HG03565 (cell line): ENCODE results near the gene FGFRL1.

Experiments
- ATAC-seq: cut with Tn5 transposase; IDR thresholded peaks from one replicate; pipeline ENCODE4 v1.9.1; 2021; ENCODE audit warnings: mild to moderate bottlenecking, moderate library complexity; ENCODE audit not compliant: unreplicated experiment

Gene FGFRL1

DNA sequence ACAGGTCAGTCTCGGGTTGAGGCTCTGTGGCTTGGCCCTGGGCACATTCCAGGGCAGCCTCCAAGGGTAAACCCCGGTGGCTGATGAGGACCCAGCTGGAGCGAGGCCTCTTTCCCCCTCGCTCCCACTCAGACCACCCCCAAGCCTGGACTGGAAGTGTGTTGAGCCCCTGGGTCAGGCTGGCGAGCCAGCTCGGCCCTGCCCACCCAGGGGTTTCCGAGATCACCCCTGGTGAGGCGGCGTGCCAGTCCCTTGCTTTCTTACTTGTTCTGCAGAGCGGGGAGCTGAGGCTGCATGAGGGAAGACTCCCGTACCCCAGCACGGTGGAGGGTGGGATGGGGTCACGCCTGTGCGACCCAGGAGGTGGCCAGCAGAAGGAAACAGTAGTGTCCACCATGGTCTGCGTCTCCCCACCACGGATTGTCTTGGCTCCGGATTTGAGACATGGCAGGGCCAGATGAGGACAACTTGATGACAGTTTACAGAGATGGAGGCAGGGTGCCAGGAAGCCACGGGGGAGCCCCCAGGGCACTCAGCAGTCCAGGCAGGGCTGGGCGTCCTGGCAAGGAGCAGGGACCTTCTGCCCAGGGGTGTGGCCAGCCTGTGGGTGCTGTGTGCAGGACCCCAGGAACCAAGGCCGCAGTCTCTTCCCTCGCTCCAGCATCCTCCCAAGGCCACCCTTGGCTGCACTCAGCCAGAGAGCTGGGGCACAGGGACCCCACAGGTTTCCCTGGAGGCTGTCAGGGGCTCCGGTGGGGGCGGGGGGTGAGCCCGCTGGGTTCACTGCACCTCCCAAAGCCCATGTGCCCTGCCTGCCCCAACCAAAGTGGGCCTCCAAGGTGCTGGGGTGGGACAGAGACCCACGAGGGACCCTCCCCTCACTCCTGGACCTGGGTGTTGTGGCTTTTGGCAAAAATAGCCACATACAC, 6.6 kb upstream of the FGFRL1 start:
- ATAC-seq, result no peak

DNA sequence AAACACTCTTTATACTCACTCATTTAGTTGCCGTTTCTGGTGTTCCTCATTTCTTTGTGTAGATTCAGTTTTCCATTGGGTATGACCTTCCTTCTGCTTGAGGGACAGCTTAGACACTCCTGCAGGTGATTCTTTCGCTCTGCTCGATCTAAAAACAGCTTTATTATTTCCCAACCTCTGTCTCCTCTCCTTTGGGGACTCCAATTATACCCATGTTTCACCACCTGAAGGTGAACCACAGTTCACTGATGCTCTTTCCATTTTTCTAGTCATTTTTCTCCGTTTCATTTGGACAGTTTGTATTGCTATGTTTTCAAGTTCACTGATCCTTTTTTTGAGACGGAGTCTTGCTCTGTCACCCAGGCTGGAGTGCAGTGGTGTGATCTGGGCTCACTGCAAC, 4.6 kb upstream of the FGFRL1 start:
- no peak for ATAC-seq

DNA sequence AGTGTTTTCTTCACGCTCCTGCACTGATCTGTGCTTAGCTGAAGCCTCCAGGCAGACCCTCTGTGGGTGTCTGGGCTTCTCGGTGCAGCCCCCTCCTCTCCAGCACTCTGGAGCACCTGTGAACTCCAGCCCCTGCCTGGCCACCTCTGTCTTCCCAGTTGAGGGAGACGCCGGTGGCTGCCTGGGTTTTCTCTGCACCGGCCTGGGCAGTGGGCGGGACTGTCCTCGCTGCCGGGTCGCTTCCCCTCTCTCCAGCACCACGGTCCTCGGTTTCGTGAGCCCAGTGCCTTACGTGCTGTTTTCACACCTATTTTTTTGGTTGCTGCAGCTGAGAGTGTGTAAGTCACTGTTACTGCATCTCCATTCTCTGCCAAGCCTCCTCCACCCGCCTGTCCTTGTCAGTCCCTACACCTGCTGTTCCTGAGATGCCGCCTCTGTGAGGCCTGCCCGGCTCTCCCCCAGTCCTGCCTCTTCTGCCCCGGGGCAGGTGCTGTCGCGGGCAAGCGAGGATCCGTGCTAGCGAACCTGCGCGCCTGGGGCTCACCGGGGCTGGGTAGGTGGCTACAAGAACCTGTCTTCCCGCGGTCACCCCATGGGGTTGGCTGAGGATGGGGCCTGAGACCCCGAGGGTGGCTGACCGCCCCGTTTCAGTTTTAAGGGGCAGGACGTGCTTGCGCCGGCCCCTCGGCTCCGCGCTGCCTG, 2.4 kb upstream of the FGFRL1 start:
- ATAC-seq, result no peak

DNA sequence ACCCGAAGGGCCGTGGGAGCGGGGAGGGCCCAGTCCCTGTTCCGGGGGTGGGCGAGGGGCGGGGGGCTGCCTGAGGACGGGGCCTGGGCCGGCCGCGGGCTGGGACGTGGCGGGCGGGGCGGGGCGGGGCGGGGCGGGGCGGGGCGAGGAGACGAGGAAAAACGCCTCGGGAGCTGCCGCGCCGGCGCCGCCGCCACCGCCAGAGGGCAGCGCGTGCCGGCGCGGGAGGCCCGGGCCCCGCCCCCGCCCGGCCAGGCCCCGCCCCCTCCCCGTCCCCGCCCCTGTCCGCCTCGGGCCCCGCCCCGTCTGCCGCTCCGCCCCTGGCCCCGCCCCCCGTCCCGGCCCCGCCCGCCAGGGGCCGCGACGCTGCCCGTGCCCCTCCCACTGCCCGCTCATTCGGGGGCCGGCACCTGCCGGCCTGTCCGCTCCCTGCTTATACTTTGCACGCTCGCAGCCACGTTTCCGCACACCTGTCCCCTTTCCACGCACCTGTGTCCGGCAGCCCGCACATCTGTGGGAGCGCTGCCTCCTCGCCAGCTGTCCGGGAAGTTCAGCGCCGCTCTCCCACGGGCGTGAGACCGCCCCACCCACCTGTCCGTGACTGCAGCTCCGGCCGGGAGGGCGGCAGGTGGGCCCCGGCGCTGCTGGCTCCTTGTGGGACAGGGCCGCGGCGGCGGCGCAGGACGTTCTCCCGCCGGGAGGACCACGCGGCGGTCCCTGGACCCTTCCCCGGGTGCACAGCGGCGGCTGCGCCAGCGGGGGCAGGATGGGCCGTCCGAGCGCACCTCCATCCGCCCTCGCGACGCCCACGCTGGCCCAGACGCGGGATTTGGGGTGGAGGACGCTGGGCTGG, 1.7 kb upstream of the FGFRL1 start:
- ATAC-seq, result peak; percentile 32

DNA sequence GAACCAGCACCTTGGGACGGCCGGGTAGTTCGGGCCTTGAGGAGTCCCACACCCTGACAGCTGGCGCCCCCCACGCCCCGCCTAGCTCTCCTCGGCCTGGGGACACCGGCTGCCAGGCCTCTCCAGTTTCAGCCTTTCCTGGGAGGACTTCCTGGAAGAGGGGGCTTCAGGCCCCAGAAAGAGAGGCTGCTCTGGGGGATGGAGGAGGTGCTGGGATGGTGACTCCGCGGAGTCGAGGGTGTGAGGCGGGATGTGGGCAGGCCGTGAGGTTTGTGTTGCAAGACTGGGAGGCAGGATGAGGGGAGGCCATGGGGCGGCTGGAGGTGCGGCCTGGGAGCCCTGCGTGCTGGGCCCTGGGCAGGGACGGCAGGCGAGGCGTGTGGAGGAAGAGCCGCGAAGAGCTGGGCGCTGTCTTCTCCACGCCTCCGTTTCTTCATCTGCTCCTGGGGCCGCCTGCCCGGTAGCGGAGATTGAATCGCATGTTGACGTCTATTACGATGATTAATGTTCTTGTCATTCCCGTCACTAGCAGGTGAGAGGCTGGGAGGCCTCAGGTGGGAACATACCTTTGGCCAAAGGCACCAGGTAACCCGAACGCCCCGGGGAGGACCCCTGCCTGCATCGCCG, 918 bp upstream of the FGFRL1 start:
- peak; percentile 4 for ATAC-seq

DNA sequence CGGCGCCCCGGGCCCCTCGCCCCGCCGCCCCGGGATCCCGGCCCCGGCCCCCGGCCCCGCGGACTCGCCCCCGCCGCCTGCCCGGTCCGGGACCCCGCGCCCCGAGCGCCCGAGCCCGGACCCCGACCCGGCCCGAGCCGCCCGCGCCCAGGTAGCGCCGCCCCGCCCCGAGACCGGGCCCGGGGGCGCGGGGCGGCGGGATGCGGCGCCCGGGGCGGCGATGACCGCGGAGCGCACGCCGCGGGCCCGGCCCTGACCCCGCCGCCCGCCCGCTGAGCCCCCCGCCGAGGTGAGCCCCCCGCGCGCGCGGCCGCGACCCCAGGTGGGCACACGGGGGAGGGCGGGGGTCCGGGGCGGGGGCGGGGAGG, 224 bp downstream of the FGFRL1 start:
- no peak for ATAC-seq

DNA sequence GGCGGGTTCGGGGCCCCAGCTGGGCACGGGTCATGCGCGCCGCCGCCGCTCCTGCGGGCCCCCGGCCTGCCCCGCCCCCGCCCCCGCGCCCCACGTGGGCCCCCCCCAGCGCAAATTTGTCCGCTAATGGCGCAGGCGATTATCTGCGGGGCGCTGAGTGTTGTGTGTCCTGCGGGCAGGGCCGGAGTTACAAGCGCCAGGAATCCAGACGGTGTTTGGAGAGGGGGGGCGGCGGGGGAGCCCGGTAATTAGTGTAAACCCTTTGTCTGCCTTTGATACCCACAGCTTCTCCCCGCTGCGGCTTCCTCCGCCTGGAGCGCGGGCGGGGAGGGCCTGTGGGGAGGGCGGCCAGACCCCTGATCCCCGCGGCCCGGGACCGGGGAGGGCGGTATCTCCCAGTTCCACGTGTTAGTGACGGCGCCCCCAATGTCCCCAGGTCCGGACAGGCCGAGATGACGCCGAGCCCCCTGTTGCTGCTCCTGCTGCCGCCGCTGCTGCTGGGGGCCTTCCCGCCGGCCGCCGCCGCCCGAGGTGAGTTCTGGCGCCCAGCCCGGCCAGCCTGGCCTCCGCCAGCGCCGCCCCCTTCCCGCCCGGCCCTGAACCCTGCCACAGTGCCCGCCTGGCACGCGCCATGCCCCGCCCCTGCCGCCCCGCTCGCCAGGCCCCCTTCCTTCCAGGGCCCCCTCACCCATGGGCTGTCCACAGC, 761 bp downstream of the FGFRL1 start:
- ATAC-seq, result no peak

DNA sequence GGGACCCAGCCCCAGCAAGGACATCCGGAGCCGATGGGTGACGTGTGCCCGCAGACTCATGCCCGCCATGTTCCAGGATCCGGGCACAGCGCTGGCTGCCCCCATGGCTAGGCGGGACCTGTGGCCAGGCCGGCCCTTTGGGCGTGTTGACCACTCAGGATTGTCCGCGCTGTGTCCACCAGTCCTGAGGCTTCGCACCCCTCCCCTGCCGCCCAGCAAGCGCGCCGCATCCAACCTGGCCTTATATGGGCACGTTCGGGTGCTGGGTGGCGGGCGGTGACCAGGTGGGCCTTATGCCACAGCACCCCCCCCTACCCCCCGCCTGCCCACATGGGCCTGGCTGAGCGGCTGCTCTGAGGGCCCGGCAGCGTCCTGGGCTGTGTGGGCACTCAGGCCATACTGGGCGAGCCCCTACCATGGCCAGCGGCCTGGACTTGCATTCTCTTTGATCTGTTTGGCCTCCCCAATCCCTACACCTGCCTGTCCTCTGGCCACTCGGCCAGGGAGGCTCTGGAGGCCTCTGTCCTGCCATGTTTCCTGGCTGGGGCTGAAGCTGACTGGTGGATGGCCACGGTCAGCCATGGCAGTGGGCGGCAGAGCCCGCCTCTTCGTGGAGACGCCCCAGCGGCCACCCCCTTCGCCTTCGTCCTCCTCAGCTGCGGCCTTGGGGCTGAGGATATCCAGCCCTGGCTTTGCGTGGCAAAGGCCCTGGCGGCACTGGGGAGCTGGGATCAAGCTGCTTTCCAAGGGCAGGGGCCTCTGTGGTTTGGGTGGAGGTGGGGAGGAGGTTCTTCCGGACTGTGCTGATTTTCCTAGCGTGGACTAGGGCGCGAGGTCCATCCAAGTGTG, 2.0 kb downstream of the FGFRL1 start:
- ATAC-seq, result no peak

DNA sequence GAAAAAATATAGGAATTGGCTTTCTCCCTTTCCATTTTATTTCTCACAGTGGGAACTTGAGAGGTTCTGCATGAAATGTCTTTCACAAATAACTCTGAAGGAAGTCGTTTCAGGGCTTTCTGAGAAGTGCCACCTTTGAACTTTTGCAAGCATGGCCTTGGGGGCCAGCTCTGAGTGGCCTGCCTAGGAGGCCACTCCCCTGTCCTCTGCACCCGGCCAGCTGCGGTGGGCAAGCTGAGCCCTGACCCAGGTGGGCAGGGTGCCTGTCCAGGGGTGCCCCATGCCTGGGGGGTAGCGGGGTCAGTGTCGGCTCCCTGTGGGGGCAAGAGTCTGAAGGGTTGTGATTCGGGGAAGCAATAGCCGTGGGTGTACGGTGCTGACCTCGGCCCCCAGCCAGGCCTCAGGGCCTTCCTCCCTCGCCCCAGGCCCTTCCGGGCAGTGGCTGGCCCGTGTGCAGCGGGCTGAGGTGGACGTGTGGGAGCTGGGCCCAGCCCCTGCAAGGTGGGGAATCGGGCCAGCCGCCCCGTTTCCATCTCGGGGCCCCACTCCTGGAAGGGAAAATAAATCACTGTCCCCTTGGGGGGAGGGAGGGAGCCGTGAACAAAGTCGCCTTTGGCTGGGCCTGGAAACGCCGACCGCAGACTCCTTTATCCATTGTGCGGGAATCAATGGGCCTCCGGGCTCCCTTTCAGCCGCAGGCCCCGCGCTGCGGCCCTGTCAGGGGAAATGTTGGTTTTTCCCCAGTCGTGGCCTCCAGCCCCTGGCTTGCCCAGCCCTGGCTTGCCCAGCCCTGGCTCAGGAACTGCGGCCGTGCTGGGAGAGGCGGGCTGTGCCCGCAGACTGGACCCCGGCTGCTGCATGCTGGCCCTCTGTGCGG, 3.1 kb downstream of the FGFRL1 start:
- no peak for ATAC-seq

DNA sequence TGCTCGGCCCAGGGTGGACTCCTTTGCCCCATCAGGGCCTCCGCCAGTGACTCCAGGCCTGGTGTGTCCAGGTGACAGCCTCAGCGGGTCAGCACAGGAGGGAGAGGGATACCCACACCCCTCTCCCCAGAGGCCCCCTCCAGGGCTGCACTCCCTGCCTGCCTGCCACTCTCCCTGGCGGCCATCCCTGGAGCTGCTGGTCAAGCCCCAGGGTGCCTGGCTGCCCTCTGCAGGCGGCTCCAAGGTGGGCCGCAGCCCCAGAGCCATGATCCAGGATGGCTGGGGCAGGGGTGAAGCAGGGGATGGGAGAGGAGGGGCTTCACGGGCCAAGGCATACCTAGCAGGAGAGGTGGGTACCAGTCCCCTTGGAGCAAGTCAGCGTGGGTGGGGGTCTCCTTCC, 3.8 kb downstream of the FGFRL1 start:
- no peak for ATAC-seq

DNA sequence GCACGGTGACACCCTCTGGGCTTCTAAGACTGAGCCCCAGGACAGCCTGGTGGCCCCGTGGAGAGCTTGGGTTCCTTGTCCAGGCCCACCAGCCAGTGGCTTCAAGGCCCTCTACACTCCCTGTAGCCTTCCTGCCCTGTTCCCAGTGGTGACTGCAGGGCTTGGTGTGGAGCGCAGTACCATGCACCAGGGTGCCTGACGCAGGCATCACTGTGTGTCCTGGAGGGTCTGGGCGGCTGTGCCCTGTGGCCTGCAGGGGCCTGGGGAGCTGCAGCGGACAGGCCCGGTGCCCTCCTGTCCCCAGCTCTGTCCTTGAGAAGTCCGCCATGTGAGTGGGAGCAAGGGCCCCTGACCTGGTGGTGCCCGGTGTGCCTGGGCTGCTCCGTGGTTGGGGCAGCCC, 4.3 kb downstream of the FGFRL1 start:
- ATAC-seq, result no peak

DNA sequence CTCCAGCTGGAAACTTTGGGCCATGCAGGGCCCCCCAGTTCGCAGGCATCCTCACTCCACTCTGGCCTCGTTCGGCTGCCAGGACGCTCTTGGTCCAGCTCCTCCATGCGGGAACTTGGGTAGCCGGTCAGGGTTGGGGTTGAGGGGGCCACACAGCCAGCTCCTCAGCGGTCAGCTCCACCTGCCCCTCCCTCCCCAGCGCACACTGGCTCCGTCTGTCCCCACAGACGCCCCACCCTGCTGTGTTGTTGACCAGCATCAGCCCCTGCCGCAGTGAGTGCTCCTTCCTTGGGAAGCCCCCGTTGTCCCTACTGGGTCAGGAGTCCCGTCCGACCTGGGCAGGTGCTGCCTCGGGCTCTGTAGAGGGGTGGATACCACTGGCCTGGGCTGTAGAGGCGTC, 5.8 kb downstream of the FGFRL1 start:
- ATAC-seq, result no peak

DNA sequence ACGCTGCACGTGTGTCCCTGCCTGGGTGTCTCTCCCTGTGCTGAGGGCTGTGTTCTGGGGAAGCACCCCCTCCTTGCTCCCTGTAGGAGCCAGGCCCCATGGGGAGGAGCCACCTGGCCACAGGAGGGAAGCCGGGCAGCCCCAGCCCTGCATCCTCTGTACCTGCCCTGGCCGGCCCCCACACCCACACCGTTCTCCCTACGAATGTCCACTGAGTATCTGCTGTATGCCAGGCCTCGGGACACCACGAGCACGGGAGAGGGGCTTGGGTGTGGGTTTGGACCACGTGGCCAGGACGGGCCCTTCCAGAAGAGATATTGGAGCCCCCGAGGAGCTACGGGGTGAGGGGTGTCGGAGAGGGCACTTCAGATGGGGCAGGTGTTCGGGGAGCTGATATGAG, 6.3 kb downstream of the FGFRL1 start:
- no peak for ATAC-seq

DNA sequence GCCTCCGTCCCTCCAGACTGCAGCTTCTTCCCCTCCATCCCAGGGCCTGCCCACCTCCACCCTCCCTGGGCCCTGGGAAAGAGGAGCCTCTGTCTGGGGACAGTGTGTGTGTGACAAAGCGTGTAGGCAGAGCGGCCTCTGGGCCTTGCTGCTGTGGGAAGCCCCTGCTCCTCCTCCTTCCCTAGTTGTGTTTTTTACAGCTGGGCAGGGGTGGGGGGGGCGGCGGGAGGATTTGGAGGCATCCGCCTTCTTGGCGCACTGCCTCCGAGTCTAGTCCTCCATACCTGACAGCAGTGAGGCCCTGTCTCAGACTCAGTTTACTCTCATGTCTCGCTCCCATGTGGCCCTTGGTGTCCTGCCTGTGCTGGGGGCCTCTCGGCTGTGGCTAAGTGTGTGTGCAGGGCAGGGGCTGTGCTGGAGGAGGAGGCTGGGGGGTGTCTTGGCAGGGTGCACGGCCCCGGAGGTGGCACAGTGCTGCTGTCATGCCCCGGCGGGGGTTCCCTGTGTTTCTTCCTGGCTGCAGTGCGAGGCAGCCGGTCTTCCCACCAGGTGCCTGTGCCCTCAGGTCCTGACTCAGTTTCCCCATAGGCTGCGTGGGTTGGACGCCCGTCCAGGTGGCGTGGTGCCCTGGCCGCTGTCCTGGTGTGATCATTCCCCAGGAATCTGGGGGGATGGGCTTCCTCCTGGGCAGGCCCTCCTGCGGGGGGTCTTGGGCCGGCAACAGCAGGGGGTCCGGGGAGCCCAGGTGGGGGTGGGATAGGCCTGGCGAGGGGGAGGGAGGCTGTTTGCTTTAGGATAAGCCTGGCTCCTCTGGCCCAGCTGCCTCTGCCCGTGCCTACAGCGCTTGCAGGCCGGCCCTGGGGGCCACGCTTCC, 7.0 kb downstream of the FGFRL1 start:
- ATAC-seq, result no peak

DNA sequence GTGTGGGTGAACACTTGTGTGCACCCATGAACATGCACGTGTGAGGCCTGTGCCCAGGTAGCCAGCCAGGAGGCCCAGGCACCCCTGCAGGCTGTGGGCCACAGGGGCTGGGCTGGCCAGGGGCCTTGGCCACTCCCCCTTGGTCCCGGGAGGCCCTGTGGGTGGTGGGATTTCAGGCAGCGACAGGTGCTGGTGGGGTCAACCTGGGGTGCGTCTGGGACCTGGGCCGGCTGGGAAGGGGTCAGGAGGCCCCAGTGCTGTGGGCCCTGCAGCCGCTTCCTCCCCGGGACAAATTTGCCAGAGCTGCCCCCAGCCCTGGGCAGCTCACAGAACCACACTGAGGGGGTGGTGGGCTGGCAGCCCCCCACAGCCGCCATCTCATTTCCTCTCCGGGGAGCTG, 7.9 kb downstream of the FGFRL1 start:
- ATAC-seq, result no peak

DNA sequence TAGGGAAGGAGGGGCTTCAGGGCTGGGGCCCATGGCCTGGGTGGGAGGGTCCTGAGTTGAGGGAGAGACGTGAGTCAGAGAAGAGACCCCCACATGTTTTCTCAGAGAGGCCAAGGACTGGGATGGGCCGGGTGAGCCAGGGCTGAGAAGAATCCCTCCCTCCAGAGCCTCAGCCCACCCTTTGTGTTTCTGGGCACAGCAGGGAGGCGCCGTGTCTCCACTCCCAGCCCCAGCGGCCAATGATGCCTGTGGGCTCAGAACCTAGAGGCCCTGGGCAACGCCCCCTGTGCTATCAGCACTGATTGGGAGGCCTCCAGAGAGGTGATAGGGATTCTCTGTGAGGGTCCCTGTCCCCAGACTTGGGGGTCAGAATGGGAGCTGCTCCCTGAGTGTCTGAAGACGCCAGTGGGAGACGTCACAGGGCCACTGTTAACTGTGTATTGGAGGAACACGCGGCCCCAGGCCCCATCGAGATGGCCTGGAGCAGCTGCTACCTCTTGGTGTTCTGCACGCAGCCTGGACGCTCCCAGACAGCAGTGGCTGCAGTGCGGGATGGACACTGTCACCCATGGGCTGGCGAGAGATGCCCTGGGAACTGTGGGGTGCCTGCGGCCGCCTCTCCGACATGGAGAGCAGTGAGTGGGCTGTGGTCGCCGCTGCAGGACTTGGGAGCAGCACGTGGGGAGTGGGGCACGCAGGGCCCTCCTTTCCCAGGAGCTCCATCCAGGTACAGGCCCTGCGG, 8.5 kb downstream of the FGFRL1 start:
- ATAC-seq, result no peak
